Breast epithelium (tissue), 4 donors: ENCODE measurements around the gene SKAP1. TPM values are rescaled to one million over a fixed set of nuclear protein-coding genes. Genes with fewer than 3 reads are reported as not detected.

Experiments
- DNase-seq, 2 donors: peaks; one replicate each; pipeline ENCODE4 v3.0.0-alpha.2; 2019; ENCODE audit warnings: low spot score in 2 of 2
- H3K27ac ChIP-seq, 2 donors: fragments of 200-600 bp; sonication (generic) in 1 of 2; one replicate each; pipeline ENCODE4 v1.5.1; 2016 to 2019; ENCODE audit warnings: mild to moderate bottlenecking in 1 of 2
- H3K27me3 ChIP-seq, 2 donors: fragments of 200-600 bp; sonication (generic) in 1 of 2; one replicate each; pipeline versions ENCODE4 v1.5.1 to v1.6.0; 2017 to 2019; ENCODE audit warnings: control low read depth in 1 of 2, mild to moderate bottlenecking in 1 of 2
- H3K36me3 ChIP-seq: fragments of 200-600 bp; one replicate; pipeline ENCODE4 v1.5.1; 2019
- H3K4me1 ChIP-seq, 2 donors: fragments of 200-600 bp; sonication (generic); one replicate each; pipeline ENCODE4 v1.5.1; 2016 to 2019; ENCODE audit warnings: control low read depth in 1 of 2
- H3K4me3 ChIP-seq, 3 donors: fragments of 200-600 bp; sonication (generic); 1 replicate in 2 of 3; 2 replicates in 1 of 3; pipeline ENCODE4 v1.5.1; 2016 to 2019; ENCODE audit warnings: mild to moderate bottlenecking in 3 of 3, moderate library complexity in 2 of 3
- H3K9me3 ChIP-seq, 2 donors: fragments of 200-600 bp; sonication (generic) in 1 of 2; one replicate each; pipeline ENCODE4 v1.5.1; 2016 to 2019; ENCODE audit warnings: control low read depth in 1 of 2
- POLR2A ChIP-seq: fragments of 450-650 bp; IDR thresholded peaks from one replicate; pipeline ENCODE4 v1.6.1; 2016; ENCODE audit warnings: antibody characterized with exemption, mild to moderate bottlenecking, moderate library complexity
- POLR2AphosphoS5 ChIP-seq, 3 donors: sonication (generic); formaldehyde crosslinking; IDR thresholded peaks; one replicate each; pipeline ENCODE4 v1.6.1; 2017; ENCODE audit warnings: antibody characterized with exemption in 3 of 3
- intact Hi-C: fragments of 100-400 bp; cut with DNase I; formaldehyde crosslinking; loops from one replicate; pipeline ENCODE4 v1.15.1; 2023; ENCODE audit warnings: low total_unique reads
- total RNA-seq, 3 donors: library from RNA; depleted of rRNA; stranded (reverse); fragments of >200 nt; gene quantifications; one replicate each; pipeline ENCODE4 v1.1.0, GENCODE V29; 2016
- TF ChIP-seq, protein P1 (sequence below), 3 donors: fragments of 450-650 bp; IDR thresholded peaks; one replicate each; pipeline ENCODE4 v1.5.1; 2016 to 2017; ENCODE audit warnings: antibody characterized with exemption in 3 of 3, mild to moderate bottlenecking in 3 of 3, moderate library complexity in 3 of 3

Gene SKAP1
- total RNA-seq, 3 donors from 2014 or later = 1.1 to 7.5 (median 5.9) TPM

DNA sequence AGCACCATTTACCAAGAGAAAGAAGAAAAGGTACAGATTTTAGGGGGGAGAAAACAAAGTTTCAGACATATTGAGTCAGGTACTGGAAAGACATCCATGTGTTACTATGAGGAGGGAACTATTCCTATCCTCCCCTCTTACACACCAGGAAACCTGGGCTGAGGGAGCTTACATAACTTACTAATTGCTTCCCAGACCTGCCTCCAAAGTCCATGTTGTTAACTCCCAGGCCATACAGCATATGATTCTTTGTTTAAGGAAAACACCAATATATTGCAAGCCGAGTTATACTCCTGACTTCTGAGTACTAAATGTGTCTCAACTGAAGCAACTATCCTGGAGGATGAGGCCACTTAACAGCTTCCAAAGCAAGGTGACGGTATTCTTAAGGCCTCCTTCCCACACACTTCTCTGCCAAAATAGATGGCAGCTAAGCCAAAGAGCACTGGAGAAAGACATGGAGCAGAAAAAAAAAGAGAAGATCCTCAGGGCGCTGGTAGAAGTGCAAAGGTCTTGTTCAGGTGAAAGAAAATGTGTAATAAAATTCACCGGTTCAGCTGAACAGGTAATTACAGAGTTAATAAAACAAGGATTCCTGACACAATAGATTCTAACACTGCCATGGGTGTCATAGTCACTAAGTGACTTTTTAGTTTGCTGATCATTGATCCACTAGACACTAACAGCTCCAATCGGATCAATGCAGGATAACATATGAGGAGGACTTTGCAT lies 151.1 kb downstream of the SKAP1 start:
- Histone ChIP-seq H3K4me3 (no peak overlapping the region), H3K27ac (no peak overlapping the region), H3K4me1 (no peaks in the 10 kb centered on the region), H3K9me3 (no peaks in the 10 kb centered on the region), H3K36me3 (no peaks in the 10 kb centered on the region), H3K27me3 (no peaks in the 10 kb centered on the region)
- DNase-seq = no peak
- TF ChIP-seq POLR2AphosphoS5 (IDR thresholded peaks at IDR 0.05) (no peak), POLR2A (no peak)
- TF ChIP-seq, protein P1, sequence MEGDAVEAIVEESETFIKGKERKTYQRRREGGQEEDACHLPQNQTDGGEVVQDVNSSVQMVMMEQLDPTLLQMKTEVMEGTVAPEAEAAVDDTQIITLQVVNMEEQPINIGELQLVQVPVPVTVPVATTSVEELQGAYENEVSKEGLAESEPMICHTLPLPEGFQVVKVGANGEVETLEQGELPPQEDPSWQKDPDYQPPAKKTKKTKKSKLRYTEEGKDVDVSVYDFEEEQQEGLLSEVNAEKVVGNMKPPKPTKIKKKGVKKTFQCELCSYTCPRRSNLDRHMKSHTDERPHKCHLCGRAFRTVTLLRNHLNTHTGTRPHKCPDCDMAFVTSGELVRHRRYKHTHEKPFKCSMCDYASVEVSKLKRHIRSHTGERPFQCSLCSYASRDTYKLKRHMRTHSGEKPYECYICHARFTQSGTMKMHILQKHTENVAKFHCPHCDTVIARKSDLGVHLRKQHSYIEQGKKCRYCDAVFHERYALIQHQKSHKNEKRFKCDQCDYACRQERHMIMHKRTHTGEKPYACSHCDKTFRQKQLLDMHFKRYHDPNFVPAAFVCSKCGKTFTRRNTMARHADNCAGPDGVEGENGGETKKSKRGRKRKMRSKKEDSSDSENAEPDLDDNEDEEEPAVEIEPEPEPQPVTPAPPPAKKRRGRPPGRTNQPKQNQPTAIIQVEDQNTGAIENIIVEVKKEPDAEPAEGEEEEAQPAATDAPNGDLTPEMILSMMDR (IDR thresholded peaks at IDR 0.05) = no peak
- intact Hi-C loops = no loop called here

DNA sequence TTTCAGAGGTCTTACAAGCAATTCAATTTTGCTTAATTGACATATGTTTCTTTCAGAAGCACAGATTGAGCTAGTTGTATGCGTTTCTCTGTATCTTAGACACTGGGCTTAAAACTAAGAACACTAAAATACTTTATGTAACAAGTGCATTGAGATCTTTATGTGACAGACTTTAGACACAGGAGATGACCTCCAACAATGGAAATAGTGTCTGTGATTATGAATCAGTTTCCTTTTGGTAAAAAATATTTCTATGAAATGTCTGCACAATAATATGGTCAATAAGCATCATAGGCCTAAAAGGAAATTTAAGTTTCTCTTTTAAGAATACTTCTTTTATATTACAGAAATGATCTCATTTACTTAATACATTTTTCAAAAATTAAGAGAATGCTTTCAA lies 153.2 kb downstream of the SKAP1 start:
- no peak for DNase-seq
- Histone ChIP-seq H3K36me3 (no peaks in the 10 kb centered on the region), H3K4me3 (no peak overlapping the region), H3K4me1 (no peaks in the 10 kb centered on the region), H3K27ac (no peak overlapping the region), H3K9me3 (no peaks in the 10 kb centered on the region), H3K27me3 (no peaks in the 10 kb centered on the region)
- TF ChIP-seq POLR2A (no peak), POLR2AphosphoS5 (IDR thresholded peaks at IDR 0.05) (no peak)
- TF ChIP-seq, protein P1 (IDR thresholded peaks at IDR 0.05) = no peak
- intact Hi-C loops = no loop called here

DNA sequence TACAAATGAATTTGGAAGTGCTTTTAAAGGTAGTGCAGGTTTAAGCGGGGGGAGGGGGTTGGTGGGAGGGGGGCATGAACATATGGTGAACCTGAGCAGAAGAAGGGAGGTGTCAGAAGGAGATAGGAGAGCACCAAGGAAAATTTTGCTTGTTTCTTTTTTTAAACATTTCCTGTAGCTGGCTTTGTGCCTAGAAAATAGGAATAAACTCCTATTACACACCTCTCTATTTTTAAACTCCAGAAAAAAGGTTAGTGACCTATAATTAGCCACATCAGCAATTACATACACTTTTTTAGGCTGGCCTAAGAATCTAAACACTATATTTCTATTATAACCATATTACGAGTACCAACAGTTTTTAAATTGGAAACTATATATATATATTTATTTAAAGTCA lies 159.1 kb downstream of the SKAP1 start:
- no peaks in the 10 kb centered on the region for H3K4me1 ChIP-seq
- no peaks in the 10 kb centered on the region for H3K9me3 ChIP-seq
- no peaks in the 10 kb centered on the region for H3K36me3 ChIP-seq
- H3K4me3 ChIP-seq = no peak overlapping the region
- DNase-seq = no peak
- no peak for TF ChIP-seq POLR2AphosphoS5 (IDR thresholded peaks at IDR 0.05)
- no peak for TF ChIP-seq POLR2A
- TF ChIP-seq, protein P1 (IDR thresholded peaks at IDR 0.05) = no peak
- intact Hi-C loops = no loop called here
- H3K27ac ChIP-seq = no peak overlapping the region
- H3K27me3 ChIP-seq = no peaks in the 10 kb centered on the region

DNA sequence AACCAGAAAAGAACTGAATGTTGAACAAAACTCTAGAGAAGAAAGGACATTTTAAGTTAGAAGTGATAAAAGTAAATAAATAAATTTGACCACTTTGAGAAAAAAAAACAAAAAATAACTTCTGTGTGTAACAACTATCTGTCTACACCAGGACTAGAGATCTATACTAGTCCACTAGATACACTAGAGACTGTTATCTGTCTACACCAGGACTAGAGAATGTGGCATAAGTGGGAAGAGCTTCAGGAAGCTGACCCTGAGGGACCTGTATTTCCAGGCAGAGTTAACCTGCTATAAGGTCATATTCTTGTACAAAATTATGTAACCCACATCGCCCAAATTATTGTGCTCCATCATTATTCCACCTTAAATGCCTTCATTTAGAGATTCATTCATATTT lies 160.8 kb downstream of the SKAP1 start:
- TF ChIP-seq, protein P1 (IDR thresholded peaks at IDR 0.05) = no peak
- no peak for TF ChIP-seq POLR2AphosphoS5 (IDR thresholded peaks at IDR 0.05)
- no peak for TF ChIP-seq POLR2A
- intact Hi-C loops = loop anchor here (2.0 kb wide), 1 partner anchor 24 kb away; no protein-coding TSS in a partner anchor
- Histone ChIP-seq H3K4me1 (no peaks in the 10 kb centered on the region), H3K36me3 (no peaks in the 10 kb centered on the region), H3K27ac (no peak overlapping the region), H3K9me3 (no peaks in the 10 kb centered on the region), H3K4me3 (no peak overlapping the region), H3K27me3 (no peaks in the 10 kb centered on the region)
- DNase-seq = no peak

DNA sequence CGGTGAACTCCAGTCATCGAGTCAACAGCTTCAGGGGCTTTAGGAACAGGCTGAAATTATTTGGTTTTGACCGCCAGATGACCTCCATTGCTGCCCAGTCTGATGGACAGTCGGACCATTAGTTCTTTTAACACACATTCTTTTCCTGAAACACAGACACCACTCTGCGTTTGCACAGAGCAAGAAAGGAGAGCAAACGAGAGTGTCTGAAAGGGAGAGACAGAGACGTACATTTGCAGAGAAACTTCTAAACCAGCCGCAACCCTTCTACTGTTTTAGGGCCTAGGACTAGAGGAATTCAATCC lies 166.3 kb downstream of the SKAP1 start:
- Histone ChIP-seq H3K4me1 (no peaks in the 10 kb centered on the region), H3K27ac (no peak overlapping the region), H3K9me3 (no peaks in the 10 kb centered on the region), H3K36me3 (no peaks in the 10 kb centered on the region), H3K4me3 (no peak overlapping the region), H3K27me3 (no peaks in the 10 kb centered on the region)
- intact Hi-C loops = no loop called here
- no peak for TF ChIP-seq POLR2A
- TF ChIP-seq, protein P1 (IDR thresholded peaks at IDR 0.05) = no peak
- TF ChIP-seq POLR2AphosphoS5 (IDR thresholded peaks at IDR 0.05) = no peak
- no peak for DNase-seq
